ENCODE data around the gene CYP4B1. TPM values are rescaled to one million over a fixed set of nuclear protein-coding genes. Genes with fewer than 3 reads are reported as not detected.
A peak's percentile ranks its signal among the peaks of the same experiment; 100 is the strongest.
"Not testable (repeated sequence)": the region's sequence is repeated elsewhere in the genome, so short reads cannot be mapped to it uniquely, and the experiment has no call there.

The CYP4B1 gene
- total RNA-seq, result 6.7 TPM

DNA sequence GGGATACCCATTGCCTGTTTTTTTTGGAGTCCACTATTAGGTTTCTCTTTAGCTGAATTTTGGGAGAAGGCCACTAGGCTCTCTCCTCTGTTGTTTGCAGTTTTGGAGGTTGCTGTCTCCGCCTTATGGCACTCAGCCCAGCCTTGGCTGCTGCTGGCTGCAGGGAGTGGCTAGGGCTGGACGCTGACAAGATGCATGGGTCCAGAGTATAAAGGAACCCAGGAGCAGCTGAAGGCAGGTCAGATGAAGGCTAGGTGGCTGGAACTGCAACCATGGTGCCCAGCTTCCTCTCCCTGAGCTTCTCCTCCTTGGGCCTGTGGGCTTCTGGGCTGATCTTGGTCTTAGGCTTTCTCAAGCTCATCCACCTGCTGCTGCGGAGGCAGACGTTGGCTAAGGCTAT, at the start of gene CYP4B1:
Gene CYP4B1 (plus strand): TSS at position 237 of the 400 bp plus-strand sequence. CDS start 36 bp downstream, at position 273.
- DNase-seq (ENCODE audit: low spot score), result peak; percentile 79

DNA sequence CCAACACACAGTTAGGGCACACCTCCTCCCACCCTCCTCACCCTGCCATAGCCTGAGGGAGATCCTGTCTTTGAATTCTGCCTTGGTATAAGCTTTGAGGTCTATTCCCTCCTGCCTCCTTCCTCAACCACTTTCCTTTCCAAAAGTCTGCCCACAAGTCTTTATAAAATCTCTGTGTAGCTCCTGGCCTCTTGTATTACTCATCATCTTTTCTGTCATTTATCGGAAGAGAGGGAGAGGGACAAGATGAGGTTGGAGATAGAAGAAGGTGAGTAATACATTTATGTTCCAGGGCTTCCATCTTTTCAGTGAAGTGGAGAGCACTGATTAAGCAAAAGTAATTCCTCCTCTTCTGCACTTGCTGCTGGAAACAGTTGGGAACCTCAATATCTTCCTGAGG, 49.4 kb upstream of the CYP4B1 start:
- no peak for DNase-seq (ENCODE audit: low spot score)

DNA sequence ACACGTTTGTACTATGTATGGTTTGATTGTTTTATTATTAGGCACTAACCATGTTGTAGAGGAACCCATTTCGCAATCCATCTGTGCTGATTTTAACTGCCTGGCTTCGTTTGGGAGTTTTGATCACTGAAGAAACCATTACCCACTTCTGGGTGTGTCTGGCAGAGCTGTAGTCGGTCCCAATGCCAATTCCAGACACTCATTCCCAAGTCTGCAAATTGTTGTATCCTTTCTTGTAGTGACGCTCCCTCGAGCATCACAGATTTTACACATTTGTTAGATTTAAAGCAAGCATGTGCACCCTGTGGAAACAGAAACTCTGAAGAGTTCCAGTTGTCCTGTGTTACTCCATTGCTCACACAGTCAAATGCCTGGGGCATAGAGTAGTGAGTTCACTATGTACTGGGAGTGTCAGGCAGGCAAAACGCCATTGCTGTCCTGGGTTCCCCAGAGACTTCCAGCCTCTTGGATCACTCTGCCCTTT, 48.9 kb upstream of the CYP4B1 start:
- DNase-seq (ENCODE audit: low spot score), result no peak

DNA sequence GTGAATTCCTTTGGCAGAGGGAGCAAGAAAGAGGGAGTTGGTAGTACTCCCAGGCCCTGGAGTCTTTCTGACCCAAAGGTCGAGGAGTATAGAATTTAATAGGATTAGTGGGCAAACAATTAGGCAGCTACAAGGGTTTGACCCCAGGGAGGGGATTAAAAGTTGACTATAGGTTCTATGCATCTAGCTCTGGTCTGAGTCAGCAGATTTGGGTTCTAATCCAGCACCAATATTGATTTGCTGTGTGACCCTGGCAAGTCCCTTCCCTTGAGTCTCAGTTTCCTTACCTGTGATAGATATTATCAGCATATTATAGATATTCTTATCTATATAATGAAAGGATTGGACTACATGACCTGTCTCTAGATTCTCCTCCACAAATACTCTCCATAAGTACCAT, 44.9 kb upstream of the CYP4B1 start:
- no peak for DNase-seq (ENCODE audit: low spot score)

DNA sequence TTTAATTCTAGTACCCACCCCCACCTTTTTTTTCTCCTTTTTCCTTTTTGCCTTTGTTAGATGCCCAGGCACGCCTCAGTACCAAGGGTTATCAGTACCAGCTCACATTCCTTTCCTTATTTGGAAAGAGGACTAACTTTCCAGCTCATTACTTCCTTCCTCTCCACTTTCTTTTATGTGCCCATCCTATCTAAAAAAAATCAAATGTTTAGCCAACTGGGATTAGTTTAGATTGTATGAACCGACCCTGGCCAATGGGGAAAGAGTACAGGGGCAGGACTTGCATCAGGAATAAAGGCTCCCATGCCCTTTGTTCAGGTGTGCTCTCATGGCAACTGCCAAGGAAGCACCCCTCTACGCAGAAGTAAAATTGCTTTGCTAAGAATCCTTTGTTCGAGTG, 44.1 kb upstream of the CYP4B1 start:
- DNase-seq (ENCODE audit: low spot score), result peak; percentile 53

DNA sequence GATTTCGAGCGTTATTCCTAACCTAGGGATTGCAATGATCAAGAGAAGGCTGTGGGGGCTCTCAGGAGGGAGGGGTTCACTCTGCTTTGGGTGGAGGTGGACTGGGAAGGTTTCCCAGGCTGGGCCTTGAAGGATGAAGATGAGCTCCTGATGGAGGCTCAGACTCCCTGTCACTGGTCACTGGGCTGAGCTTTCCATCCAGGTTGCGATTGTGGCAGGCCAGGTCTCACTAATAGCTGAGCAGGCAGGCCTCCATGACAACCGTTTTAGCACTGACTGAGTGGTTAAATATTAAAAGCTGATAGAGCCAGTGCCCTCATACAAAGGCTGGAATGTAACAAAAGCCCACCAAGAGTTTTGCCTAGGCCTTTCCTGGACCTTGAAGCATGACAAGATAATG, 43.7 kb upstream of the CYP4B1 start:
- DNase-seq (ENCODE audit: low spot score), result no peak

DNA sequence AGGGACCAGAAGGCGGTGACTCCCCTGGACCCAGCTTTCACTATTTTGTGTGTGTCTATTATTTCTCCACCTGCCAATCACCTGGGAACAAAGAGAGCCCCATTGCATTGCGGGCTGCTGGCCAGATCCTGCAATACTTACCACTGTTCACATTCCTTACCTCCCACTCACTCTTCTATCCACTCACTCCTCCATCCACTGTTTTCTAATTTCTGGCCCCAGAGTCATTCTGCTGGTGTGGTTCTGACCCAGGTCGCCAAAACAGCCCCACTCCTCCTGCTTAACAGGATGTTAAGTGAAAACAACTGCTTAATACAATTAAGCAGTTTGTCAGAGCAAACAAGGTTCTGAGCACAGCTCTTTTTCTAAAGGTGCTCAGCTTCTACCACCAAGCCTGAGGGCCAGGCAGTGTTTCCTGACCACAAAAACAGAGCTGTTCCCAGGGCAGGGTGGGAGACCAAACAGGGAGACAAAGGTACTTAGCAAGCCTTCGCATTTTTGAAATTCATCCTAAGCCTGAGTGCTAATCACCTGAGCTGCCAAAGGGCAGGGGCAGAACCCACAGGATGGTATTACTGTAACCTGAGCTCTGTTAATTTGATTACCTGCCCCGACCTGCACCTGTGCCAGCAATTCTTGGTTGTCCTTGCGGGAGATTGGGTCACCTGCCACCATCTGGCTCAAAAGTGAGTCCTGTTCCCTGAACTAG, 41.4 kb upstream of the CYP4B1 start:
- no peak for DNase-seq (ENCODE audit: low spot score)

DNA sequence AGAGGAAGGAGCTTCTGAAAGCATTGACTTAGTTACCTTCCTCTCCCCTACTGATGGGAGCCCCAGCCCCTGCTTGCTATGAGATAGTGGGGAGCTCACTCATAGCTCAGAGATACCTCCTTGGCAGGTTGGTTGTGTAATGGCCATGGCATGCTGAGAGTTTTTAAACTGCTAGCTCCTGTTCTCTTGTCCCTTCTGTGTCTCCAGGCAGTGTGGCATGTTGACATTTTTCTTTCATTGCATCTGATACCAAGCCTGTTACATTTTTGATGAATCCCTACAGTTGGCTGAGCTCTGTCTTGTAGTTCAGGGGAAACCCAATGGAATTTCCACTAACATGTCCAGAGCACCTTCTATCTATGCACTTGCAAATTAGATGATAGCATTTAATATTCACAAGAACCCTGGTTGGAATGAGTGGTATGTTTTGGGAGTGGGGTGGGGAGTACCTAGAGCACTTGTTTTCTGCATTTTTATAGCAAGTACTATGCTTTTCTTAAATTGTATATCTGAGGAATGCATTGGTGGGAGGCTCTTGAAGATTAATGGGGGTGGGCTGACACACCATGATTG, 40.8 kb upstream of the CYP4B1 start:
- DNase-seq (ENCODE audit: low spot score), result no peak

DNA sequence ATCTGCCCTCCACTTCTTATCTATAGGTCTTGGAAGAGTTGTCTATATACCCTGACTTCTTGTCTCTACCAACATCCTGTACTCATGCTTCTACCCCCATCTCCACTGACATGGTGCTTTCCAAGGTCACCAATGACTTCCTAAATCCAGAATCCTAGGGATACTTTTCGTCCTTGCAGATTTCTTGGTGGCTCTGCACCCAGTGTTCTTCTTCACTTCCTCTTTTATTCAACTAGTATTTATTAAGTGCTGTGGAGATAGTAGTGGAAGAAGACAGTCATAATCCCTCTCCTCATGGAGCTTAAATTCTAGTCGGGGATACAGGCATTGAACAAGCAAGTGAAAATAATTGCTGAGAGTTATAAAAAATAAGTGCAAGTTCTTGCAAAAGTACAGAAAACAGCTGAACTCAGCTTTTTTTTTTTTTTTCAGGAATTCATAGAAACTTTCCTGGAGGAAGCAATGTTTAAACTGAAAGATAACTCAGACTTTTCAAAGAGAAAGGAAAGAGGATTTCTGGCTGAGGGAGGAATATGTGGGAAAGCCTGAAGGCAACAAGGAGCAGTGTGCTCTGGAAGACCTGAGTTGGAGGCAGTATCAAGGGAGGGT, 38.2 kb upstream of the CYP4B1 start:
- DNase-seq (ENCODE audit: low spot score), result no peak

DNA sequence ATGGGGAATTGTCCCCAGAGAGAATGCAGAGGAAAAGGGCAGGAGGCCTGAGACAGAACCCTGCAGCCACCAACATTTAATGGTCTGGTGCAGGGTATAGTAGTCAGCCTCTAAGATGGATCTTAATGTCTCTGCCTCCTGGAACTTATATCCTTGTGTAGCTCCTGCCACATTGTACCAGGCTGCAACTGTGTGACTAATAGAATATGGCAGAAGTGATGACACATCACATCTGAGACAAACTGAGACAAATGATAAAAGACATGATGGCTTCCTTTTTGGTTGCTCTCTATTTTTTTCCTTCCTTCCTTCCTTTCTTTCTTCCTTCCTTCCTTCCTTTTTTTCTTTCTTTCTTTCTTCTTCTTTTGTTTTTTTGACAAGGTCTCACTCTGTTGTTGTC, 37.1 kb upstream of the CYP4B1 start:
- DNase-seq (ENCODE audit: low spot score), result no peak

DNA sequence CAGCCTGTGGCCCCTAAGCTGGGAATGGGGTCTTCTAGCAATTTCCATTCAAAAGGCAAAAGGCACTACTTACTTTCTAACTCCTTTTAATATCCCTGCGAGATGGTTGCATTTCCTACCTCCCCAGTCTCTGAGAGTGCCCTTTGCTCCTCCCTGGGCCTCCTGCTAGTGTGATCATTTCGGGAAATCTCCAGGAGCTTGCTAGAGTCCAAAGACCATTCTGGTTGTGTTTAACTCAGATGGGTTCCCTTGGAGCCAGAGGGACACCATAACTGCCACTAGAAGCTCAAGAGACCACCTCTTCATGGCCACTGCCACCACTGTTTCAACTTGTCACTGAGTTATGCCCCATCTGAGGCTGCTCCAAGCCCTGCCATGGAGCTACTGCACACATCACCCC, 34.4 kb upstream of the CYP4B1 start:
- no peak for DNase-seq (ENCODE audit: low spot score)

DNA sequence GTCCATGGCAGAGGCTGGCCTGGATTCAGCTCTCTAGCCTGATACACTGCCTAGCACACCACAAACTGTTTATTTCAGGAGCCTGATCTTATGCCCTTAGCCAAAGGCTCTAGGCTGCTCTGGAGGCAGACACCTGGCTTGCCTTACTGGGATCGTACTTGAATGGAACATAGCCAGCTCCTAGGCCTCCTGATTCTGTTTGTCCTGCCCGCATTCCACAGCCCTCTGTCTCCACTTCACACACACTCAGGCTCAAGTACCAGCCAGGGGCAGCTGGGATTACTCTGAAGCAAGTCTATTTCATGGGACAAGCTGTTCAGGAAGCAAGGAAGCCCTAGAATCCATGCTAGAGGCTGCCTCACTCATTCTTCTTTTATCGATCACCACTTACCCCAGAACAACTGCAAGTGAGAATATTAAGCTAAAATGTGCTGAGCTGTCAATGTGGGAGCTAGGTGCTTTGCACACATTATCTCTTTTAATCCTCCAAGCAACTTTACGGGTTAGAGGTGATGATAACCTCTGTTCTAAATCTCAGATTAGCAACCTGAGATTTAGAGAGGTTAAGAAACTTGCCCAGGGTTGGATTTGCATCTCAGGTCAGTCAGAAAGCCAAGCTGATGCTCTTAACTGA, 31.1 kb upstream of the CYP4B1 start:
- DNase-seq (ENCODE audit: low spot score), result no peak

DNA sequence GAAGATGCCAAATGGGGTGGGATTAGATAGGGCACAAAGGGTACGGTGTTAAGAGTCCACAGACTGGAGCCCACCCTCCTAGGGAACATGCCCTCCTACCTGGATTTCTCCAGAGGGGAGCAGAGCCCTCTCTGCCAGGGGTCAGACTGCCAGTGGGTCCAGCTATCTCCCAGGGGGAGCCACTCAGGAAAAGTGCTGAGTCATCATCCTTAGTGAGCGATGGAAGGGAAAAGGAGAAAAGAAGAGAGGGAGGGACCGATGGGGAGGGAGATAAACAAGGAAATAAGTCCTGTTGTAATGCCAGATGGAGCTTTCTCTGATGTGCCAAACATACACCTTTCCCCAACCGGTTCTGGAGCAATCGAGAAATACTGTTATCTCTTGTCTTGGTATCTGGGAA, 30.4 kb upstream of the CYP4B1 start:
- DNase-seq (ENCODE audit: low spot score), result no peak

DNA sequence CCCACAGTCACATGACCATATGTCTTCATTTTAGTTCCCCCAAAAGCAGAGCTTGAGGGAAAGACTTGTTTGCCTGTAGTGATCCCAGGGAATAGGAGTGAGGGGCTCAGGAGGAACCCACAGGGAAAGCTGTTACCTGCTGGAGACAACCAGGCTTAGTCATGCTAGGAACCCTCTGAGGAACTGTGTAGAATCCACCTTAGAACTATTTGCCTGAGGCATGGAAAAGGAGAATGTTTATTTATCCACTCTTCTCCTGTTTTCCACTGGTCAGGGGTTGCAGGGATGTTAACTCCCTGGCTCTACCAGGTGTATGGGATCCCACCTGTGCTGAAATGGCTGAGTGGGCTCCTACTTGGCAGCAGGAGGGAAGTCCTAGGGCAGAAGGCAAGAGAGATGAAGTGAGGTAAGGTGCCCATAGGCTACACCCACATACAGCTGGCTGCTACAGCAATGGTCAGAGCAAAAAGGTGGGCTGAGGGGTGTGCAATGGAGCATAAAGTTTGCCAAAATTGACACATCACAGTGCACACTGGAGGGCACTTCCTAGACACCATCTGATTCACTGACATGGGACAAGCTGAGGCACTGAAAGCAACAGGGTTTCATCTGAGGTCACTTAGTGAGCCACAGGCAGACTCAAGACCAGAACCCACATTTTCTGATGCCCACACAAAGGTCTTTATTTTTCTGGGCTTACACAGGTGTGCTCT, 29.7 kb upstream of the CYP4B1 start:
- DNase-seq (ENCODE audit: low spot score), result no peak

DNA sequence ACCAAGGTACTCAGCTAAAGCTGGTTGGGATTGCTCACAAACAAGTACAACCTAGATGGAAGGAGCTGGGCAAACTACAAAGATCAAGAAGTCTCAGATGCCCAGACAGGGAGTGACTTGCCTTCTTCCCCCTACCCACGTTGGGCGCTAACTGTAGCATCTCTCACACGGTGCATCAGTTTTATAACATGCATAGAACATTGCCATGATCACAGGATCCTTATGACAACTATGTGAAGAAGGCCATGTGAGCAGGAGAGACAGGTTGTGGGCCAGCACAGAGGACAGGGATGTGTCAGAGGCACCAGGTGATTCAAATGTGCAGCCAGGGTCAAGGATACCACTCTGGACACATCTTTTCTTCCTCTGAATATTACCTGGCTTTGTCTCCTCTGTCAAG, 28.3 kb upstream of the CYP4B1 start:
- no peak for DNase-seq (ENCODE audit: low spot score)

DNA sequence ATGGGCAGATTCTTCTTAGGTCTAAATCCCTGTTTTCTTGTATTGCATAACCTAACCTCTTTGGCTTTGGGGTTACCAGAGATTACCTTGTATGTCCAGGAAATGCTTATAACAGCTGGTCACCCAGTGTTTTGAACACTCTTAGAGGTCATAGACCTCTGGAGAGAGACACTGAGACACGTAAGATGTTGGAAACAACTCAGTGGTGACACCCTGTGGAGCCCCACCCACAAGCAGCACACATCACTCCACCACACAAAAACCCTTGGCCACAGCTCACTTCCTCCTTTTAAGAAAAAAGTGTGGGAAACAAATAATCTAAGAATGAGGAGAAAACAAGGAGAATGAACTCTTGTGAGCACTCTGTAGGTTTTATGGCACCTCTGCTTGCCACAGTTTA, 26.3 kb upstream of the CYP4B1 start:
- DNase-seq (ENCODE audit: low spot score), result no peak

DNA sequence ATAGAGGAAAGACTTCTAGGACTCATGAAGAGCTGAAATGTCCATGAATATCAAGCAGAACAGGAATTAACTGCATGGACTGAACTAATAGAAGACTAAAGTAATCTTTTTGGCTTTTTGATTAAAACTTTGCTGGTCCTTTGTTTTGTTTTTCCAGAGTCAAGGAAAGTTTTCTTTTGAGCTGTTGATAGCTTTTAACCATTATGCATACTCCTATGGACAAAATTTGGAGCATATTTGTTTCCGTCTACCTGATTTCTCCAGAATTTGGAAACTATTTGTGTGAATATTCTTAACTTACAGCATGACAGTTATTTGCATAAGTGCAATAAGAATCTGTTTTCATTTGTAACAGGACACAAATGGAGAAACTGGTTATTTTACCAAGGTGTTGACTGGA, 24.5 kb upstream of the CYP4B1 start:
- DNase-seq (ENCODE audit: low spot score), result no peak

DNA sequence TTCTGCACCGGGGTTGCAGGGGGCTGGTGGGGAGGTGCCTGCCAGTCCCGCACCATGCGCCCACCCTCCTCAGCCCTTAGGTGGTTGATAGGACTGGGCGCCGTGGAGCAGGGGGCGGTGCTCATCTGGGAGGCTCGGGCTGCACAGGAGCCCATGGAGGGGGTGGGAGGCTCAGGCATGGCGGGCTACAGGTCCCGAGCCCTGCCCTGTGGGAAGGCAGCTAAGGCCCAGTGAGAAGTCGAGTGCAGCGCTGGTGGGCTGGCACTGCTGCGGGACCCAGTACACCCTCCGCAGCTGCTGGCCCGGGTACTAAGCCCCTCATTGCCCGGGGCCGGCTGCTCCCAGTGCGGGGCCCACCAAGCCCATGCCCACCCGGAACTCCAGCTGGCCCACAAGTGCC, 20.4 kb upstream of the CYP4B1 start:
- not testable (repeated sequence) for DNase-seq (ENCODE audit: low spot score)

DNA sequence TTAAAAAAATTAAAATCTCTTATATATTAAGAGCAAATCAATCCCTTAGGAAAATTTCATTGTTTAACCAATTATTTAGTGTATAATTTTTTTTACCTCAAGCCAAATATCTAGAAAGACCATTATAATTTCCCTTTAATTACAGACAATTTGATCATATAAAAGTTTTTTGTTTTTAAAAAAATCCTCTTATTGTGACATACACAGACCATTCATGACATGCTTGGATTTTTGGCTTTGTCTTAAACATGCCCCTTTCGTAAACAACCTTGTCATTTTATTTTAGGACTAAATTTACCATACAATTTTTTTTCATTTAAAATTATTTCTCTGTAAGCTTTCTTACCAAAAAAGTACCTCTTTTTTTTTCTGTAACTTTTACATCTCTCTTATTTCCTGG, 14.2 kb upstream of the CYP4B1 start:
- DNase-seq (ENCODE audit: low spot score), result no peak

DNA sequence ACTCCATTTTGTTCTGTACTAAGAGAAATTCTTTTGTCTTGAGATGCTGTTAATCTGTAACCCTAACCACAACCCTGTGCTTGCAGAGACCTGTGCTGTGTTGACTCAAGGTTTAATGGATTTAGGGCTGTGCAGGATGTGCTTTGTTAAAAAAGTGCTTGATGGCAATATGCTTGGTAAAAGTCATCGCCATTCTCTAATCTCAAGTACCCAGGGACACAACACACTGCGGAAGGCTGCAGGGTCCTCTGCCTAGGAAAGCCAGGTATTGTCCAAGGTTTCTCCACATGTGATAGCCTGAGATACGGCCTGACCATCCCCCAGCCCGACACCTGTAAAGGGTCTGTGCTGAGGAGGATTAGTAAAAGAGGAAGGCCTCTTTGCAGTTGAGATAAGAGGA, 10.2 kb upstream of the CYP4B1 start:
- not testable (repeated sequence) for DNase-seq (ENCODE audit: low spot score)

DNA sequence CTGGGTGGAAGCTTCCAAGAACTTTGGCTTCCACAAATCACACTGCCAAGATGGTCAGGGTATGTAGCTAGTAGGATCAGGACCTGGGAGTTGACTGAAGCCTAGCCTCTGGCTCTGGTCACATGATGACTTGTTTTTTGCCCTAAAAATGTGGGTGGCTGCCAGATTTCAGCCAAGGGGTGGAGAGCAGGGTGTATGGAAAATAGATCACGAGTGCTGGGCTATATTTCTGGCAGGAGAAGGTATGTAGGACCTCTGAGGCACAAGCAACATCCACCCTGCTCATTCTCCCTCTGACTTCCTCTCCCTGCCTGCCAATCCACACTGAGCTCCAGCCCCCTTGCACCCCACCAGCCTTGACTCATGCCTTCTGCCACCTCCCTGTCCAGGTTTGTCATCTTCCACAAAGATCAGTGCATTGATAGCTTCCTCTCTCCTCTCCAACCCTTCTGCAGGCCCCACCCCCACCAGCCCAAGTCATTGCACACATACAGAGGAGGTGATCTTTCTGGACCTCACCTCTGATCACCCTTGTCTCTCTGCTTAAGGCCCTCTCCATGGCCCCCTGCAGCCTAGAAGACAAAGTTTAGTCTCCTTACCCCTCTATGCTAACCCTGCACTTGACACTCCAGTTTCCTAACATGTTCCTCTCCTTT, 8.3 kb upstream of the CYP4B1 start:
- no peak for DNase-seq (ENCODE audit: low spot score)

DNA sequence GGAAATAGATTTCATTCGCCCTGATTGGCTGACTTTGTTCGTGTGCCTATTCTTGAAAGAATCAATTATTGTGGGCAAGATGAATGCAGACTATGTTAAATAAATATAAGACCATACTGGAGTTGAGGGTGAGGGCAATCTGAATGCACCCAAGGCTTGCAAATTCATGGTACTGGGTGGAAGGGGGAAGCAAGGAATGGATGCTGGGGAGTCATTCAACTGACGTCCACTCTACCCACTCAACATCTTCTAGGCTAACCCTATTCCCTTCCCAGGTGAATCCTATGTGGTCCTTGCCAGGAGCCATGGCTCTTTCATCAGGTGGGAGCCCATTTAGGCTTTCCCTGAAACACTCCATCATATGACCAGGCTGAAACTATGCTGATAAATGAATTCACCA, 5.7 kb upstream of the CYP4B1 start:
- DNase-seq (ENCODE audit: low spot score), result no peak
